Gastroesophageal sphincter (tissue), 4 donors: Measurements from ENCODE around the gene MGLL. TPM values are rescaled to one million over a fixed set of nuclear protein-coding genes. Genes with fewer than 3 reads are reported as not detected.
A peak's percentile ranks its signal among the peaks of the same experiment; 100 is the strongest.

Source experiments
- ATAC-seq: fragments of 150-250 bp; one replicate; pipeline ENCODE4 v1.9.1; 2016; ENCODE audit warnings: mild to moderate bottlenecking, moderate library complexity
- H3K27ac ChIP-seq, 4 donors: fragments of 200-600 bp; sonication (generic) in 3 of 4; 1 replicate in 3 of 4; 2 replicates in 1 of 4; pipeline ENCODE4 v1.5.1; 2016 to 2019
- H3K27me3 ChIP-seq: fragments of 200-600 bp; sonication (generic); one replicate; pipeline ENCODE4 v1.5.1; 2019
- H3K36me3 ChIP-seq, 2 donors: fragments of 200-600 bp; sonication (generic); one replicate each; pipeline ENCODE4 v1.5.1; 2019; ENCODE audit warnings: control low read depth in 1 of 2
- H3K4me1 ChIP-seq, 3 donors: fragments of 200-600 bp; sonication (generic); 1 replicate in 2 of 3; 2 replicates in 1 of 3; pipeline ENCODE4 v1.5.1; 2016 to 2019; ENCODE audit warnings: control low read depth in 2 of 3
- H3K4me3 ChIP-seq, 2 donors: fragments of 200-600 bp; sonication (generic); one replicate each; pipeline ENCODE4 v1.5.1; 2019; ENCODE audit warnings: mild to moderate bottlenecking in 1 of 2, moderate library complexity in 1 of 2
- H3K9me3 ChIP-seq, 3 donors: fragments of 200-600 bp; sonication (generic); one replicate each; pipeline ENCODE4 v1.5.1; 2017 to 2019; ENCODE audit warnings: control low read depth in 2 of 3
- CTCF ChIP-seq, 4 experiments: fragments of 200-600 bp in 2 of 4; fragments of 450-650 bp in 2 of 4; sonication (generic) in 1 of 4; IDR thresholded peaks; one replicate each; pipeline ENCODE4 v1.5.1; 2017 to 2019; ENCODE audit warnings: antibody characterized with exemption in 4 of 4, mild to moderate bottlenecking in 2 of 4, moderate library complexity in 2 of 4
- EP300 ChIP-seq: sonication (generic); formaldehyde crosslinking; IDR thresholded peaks from one replicate; pipeline ENCODE4 v1.6.1; 2017; ENCODE audit warnings: antibody characterized with exemption, mild to moderate bottlenecking
- POLR2A ChIP-seq, 2 donors: fragments of 450-650 bp; IDR thresholded peaks; one replicate each; pipeline ENCODE4 v1.6.1; 2017; ENCODE audit warnings: antibody characterized with exemption in 2 of 2, mild to moderate bottlenecking in 2 of 2, moderate library complexity in 1 of 2
- POLR2AphosphoS5 ChIP-seq: sonication (generic); formaldehyde crosslinking; IDR thresholded peaks from one replicate; pipeline ENCODE4 v1.6.1; 2017; ENCODE audit warnings: antibody characterized with exemption
- WGBS, 2 donors: methylation state at CpG; one replicate each; pipeline ENCODE4 v1.1.5; 2018; ENCODE audit warnings: low coverage in 1 of 2; 5-methylcytosine and 5-hydroxymethylcytosine counted together
- total RNA-seq, 4 donors: library from RNA; depleted of rRNA; stranded (reverse); fragments of >200 nt; gene quantifications; one replicate each; pipeline ENCODE4 v1.1.0, GENCODE V29; 2016

Gene MGLL
- total RNA-seq, 4 donors from 2014 or later, result 39.2 to 171 (median 55.8) TPM

- peaks cover 0 to 73% (median 8%) of the 10 kb centered on the region in 3 donors for H3K4me1 ChIP-seq
- no peaks in the 10 kb centered on the region for H3K9me3 ChIP-seq
- H3K27me3 ChIP-seq, result no peaks in the 10 kb centered on the region
- no peak overlapping the region for H3K4me3 ChIP-seq
- H3K36me3 ChIP-seq, result peaks cover 0 to 58% of the 10 kb centered on the region in 2 donors
- ATAC-seq, result no peak
- 78 to 86% methylated on average over 5 of the region's 10 CpGs for WGBS, 2 donors
- TF ChIP-seq POLR2AphosphoS5 (no peak), CTCF (IDR thresholded peaks at IDR 0.05) (no peak), POLR2A (IDR thresholded peaks at IDR 0.05) (no peak), EP300 (no peak)
- H3K27ac ChIP-seq, result peak overlapping the region in 2 of 4 donors; percentile 54 to 56
Measured at GRCh38 chr3:127714125-127714571, 108.2 kb downstream of the MGLL start.

DNA sequence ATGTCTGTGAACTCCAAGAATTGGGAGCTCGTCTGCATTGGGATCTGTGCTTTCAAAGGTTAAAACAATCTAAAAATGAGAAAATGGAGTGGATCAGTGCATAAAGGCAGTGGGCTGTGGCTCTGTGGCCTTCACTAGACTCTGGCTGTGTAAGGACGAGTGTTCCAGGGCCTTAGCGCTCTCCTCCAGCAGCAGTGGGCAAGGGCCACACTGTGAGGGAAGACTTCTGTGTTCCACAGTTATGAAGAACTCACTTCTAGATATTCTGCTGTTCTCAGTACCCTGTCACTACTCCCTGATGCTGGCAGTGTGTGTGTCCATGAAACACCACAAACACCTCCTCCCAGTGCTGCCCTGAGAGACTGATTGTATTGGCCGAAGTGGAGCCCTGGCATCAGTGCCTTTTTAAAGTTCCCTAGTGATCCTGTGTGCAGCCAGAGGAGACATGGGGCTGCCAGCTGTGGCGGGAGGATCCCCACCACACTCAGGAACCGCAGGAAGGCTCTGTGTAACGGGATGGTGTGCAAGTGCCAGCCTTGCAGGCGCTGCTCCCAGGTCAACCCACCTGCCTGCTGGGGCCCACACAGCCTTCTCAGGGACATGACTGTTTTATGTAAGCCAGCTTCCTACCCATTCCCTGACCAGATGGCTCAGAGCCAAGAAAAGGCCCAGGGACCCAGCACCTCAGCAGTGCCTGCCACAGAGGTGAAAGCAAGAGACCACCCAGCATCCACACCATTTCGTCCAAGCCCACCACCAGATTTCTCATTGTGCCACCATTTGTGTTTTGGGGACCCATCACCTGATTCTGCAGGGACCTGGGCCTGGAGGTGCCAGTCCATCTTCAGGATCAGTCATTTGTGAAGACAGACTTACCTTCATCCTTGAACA, 109.2 kb downstream of the MGLL start:
- H3K4me3 ChIP-seq, result no peak overlapping the region
- H3K36me3 ChIP-seq, result peaks cover 0 to 51% of the 10 kb centered on the region in 2 donors
- peaks cover 0 to 77% (median 10%) of the 10 kb centered on the region in 3 donors for H3K4me1 ChIP-seq
- H3K9me3 ChIP-seq, result no peaks in the 10 kb centered on the region
- peak overlapping the region in 3 of 4 donors; percentile 18 to 56 (median 54) for H3K27ac ChIP-seq
- WGBS, 2 donors, result 67 to 90% methylated on average over 3 to 4 of the region's 9 CpGs
- ATAC-seq, result no peak
- TF ChIP-seq CTCF (IDR thresholded peaks at IDR 0.05) (no peak), POLR2A (IDR thresholded peaks at IDR 0.05) (no peak), POLR2AphosphoS5 (no peak)
- no peaks in the 10 kb centered on the region for H3K27me3 ChIP-seq

DNA sequence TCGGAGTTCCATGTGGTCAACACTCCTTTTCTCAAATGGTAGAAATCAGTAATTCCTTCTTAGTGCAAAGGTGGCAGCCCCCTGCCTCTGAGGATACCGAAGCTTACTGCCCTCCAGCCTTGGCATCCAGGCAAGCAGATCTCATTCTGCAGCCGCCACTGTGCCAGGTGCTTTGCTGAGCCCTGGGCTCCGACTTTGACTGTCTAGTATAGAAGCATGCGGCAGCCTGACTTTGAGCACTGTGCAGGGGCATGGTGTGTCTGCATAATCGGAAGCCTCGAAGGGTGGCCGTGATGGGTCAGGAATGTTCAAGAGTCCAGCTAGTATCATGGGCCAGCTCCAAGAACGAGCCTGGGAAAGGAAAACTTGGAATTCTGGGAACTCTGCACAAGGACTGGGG, 109.9 kb downstream of the MGLL start:
- H3K9me3 ChIP-seq, result no peaks in the 10 kb centered on the region
- 77% methylated on average over 3 of the region's 9 CpGs; no CpG with 5 or more reads in 1 of the 2 donors for WGBS, 2 donors
- no peak overlapping the region for H3K4me3 ChIP-seq
- TF ChIP-seq POLR2A (IDR thresholded peaks at IDR 0.05) (no peak), CTCF (IDR thresholded peaks at IDR 0.05) (no peak), POLR2AphosphoS5 (no peak), EP300 (no peak)
- no peaks in the 10 kb centered on the region for H3K27me3 ChIP-seq
- H3K36me3 ChIP-seq, result peaks cover 0 to 48% of the 10 kb centered on the region in 2 donors
- ATAC-seq, result no peak
- H3K27ac ChIP-seq, result peak overlapping the region in 3 of 4 donors; percentile 2 to 56 (median 54)
- H3K4me1 ChIP-seq, result peaks cover 0 to 77% (median 17%) of the 10 kb centered on the region in 3 donors

DNA sequence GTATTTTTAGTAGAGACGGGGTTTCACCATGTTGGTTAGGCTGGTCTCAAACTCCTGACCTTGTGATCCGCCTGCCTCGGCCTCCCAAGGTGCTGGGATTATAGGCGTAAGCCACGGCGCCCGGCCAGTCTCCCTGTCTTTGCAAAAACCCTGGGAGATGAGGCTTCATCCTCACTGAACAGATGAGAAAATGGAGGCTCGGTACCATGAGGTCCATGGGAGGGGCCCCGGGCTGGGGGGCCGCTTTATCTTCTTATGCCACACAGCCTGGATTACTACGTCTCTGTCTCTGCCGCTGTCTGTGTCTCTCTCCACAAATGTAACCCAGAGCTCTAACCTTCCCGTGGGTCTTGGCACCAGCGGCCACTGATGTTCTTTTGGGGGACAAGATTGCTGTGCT, 110.4 kb downstream of the MGLL start:
- ATAC-seq, result no peak
- Histone ChIP-seq H3K4me1 (peaks cover 0 to 78% (median 17%) of the 10 kb centered on the region in 3 donors), H3K9me3 (no peaks in the 10 kb centered on the region), H3K36me3 (peaks cover 0 to 43% of the 10 kb centered on the region in 2 donors), H3K27me3 (no peaks in the 10 kb centered on the region), H3K4me3 (no peak overlapping the region), H3K27ac (peak overlapping the region in 3 of 4 donors; percentile 2 to 56 (median 54))
- WGBS, 2 donors, result 100% methylated on average over 1 of the region's 14 CpGs; no CpG with 5 or more reads in 1 of the 2 donors
- TF ChIP-seq CTCF (IDR thresholded peaks at IDR 0.05) (no peak), POLR2AphosphoS5 (no peak), EP300 (no peak), POLR2A (IDR thresholded peaks at IDR 0.05) (no peak)
